Measurements from ENCODE around the gene SHKBP1.
"Not testable (repeated sequence)": the region's sequence is repeated elsewhere in the genome, so short reads cannot be mapped to it uniquely, and the experiment has no call there.

The SHKBP1 gene

DNA sequence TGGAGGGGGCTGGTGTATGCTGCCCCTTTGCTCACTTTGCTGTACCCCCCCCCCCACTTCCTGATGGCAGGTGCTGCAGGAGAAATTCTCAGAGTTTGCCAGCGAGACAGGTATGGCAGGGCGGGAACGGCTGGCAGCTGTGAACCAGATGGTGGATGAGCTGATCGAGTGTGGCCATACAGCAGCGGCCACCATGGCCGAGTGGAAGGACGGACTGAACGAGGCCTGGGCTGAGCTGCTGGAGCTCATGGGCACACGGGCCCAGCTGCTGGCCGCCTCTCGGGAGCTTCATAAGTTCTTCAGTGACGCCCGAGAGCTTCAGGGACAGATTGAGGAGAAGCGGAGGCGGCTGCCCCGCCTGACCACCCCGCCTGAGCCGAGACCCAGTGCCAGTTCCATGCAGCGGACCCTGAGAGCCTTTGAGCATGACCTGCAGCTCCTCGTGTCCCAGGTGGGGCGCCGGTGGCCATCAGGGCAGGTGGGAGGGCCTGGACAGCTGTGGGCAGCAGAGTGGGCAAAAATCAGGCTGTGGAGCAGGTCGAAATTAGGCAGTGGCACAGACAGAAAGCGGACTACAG is 19.6 kb upstream of the SHKBP1 start:
- no peak for DNase-seq

DNA sequence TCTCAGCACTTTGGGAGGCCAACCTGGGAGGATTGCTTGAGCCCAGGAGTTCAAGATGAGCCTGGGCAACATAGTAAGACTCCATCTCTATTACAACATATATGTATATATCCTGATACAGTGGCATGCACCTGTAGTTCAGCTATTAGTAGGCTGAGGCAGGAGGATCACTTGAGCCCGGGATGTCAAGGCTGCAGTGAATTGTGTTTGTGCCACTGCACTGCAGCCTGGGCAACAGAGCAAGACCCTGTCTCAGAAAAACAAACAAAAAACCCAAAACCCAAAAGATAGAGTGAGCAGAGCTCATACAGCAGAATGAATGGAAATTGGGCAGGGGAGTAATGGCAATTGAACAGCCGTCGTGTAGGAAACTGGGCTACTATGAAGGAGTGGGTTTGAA is 17.3 kb upstream of the SHKBP1 start:
- no peak for DNase-seq

DNA sequence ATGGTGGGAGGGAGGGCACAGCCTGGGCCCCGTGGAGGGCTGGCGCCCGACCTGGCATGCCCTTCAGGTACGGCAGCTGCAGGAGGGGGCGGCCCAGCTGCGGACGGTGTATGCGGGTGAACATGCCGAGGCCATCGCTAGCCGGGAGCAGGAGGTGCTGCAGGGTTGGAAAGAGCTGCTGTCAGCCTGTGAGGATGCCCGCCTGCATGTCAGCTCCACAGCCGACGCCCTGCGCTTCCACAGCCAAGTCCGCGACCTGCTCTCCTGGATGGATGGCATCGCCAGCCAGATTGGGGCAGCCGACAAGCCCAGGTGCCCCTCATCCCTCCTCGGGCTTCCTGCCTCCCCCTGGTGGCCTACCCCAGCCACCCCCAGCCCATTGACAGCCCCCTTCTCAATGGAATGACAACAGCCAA is 16.6 kb upstream of the SHKBP1 start:
- DNase-seq: no peak

DNA sequence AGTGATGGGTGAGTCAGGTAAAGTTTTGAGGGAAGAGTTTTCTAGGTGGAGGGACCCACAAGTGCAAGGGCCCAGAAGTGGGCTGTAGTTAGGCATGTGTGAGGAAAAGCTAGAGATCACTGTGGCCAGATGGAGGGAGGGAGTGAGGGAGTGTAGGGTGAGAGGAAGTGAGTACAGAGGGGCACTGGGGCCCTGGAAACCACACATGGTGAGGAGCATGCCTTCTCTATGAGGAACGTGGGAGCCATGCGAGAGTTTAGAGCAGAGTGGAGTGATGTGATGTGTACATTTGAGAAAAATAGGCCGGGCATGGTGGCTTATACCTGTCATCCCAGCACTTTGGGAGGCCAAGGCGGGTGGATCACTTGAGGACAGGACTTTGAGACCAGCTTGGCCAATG is 14.7 kb upstream of the SHKBP1 start:
- no peak for DNase-seq

DNA sequence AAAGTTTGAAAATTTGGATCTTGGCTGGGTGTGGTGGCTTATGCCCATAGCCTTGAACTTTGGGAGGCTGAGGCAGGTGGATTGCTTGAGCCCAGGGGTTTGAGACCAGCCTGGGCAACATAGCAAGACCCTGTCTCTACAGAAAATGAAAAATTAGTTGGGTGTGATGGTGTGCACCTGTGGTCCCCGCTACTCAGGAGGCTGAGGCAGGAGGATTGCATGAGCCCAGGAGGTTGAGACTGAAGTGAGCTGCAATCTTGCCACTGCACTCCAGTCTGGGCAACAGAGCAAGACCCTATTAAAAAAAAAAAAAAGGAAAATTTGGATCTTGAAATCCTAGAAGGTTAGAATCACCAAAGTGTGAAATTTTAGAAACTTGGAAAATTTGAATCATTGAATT is 12.1 kb upstream of the SHKBP1 start:
- not testable (repeated sequence) for DNase-seq

DNA sequence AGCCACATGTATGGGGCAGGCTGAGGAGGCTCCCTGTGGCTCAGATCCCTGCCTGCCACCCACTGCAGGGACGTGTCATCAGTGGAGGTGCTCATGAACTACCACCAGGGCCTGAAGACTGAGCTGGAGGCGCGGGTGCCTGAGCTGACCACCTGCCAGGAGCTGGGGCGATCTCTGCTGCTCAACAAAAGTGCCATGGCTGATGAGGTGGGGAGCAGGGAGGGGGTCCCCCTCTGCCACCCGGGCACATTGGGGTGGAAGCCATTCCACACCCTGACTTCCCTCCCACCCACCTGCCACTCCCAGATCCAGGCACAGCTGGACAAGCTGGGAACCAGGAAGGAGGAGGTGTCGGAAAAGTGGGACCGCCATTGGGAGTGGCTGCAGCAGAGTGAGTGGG is 11.3 kb upstream of the SHKBP1 start:
- no peak for DNase-seq

DNA sequence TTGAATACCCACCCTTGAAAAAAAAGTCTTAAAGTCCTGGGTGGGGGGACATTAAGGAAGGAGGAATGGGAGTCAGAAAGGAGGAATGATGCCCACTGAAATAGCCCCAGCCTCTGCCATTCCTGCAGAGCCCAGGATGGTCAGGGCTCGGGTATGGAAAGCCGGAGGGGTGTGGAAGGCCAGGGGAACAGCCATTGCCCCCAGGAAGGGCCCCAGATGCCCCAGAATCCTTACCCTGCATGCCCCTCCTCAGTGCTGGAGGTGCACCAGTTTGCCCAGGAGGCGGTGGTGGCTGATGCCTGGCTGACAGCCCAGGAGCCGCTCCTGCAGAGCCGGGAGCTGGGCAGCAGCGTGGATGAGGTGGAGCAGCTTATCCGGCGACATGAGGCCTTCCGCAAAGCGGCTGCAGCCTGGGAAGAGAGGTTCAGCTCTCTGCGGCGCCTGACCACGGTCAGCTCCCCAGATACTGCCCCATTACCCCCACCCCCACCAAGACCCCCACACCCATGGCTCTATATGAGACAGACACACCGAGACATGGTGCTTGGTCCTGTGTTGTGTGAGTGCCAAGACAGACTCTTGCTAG is 10.7 kb upstream of the SHKBP1 start:
- DNase-seq: no peak

DNA sequence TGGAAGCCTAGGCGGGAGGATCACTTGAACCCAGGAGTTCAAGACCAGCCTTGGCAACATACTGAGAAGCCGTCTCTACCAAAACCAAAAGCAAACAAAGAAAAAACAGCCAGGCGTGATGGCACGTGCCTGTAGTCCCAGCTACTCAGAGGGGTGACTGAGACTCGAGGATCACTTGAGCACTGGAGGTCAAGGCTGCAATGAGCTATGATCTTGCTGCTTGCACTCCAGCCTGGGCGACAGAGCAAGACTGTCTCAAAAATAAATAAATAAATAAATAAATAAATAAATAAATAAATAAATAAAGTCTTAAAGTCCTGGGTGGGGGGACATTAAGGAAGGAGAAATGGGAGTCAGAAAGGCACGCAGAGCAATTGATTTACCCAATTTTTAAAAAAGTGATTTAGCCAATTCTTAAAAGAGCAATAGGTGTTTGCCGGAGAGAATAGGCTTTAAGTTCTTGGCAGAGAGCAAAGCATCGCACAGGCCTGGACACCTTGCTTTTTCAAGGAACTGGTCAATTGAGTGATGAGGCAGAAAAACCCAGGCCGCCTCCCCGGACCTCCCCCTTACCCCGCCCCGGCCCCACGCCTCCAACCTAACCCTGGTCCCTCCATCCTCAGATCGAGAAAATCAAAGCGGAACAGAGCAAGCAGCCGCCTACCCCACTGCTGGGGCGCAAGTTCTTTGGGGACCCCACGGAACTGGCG is 9.5 kb upstream of the SHKBP1 start:
- no peak for DNase-seq

DNA sequence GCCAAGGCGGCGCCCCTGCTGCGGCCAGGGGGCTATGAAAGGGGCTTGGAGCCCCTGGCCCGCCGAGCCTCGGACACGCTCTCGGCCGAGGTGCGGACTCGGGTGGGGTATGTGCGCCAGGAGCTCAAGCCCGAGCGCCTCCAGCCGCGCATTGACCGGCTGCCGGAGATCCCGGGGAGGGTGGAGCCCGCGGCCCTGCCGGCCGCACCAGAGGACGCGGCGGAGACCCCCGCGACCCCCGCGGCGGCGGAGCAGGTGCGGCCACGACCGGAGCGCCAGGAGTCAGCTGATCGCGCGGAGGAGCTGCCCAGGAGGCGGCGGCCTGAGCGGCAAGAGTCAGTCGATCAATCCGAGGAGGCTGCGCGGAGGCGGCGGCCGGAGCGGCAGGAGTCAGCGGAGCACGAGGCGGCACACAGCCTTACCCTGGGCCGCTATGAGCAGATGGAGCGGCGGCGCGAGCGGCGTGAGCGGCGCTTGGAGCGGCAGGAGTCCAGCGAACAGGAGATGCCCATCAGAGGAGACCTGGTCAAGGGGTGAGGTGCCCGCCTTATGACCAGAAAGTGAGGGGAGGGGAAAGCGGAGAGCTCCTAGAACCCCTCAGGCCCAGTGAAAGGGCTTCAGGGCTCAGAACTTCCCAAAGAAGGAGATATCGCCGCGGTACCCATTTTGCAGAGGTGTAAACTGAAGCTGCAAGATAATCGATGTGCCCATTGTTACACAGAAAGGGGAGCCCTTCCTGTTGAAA is 8.8 kb upstream of the SHKBP1 start:
- no peak for DNase-seq

DNA sequence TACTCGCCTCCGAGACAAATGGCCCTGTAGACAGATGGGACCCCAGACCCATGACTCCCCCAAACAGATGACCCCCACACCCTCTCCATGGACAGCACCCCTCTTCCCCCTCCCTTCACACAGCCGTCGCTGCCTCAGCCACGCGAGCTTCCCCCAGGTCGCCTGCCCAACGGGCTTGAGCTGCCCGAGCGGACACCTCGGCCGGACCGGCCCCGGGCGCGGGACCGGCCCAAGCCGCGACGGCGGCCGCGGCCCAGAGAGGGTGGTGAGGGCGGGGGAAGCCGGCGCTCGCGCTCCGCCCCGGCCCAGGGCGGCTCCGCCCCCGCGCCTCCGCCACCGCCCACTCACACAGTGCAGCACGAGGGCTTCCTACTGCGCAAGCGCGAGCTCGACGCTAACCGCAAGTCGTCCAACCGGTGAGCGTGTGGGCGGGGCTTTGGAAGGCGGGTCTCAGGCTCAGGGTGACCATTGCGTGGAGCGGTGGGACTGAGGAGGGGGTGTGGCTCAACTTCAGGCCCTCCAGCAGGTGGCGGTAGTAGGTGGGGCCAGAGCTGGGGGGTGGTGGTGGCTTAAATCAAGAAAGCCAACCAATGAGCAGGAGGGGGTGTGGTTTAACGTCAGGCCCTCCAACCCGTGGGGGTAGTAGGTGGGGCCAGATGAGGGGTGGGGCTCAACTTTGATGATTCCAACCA is 6.2 kb upstream of the SHKBP1 start:
- peak; percentile 92 for DNase-seq

DNA sequence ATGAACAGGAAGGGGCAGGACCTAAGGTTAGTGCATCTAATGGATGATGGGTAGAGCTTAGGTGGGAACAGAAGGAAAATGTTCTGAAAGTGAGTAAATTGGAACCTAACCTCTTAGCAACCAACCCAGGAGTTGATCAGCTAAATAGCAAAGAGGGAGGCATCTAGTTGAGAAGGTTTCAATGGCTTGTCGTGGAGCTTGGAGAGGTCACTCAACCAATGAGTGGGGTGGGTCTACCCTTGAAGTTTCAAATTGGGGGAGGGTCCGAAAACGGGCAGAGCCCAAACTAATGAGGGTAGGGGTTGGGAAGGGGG is 5.7 kb upstream of the SHKBP1 start:
- DNase-seq: no peak

DNA sequence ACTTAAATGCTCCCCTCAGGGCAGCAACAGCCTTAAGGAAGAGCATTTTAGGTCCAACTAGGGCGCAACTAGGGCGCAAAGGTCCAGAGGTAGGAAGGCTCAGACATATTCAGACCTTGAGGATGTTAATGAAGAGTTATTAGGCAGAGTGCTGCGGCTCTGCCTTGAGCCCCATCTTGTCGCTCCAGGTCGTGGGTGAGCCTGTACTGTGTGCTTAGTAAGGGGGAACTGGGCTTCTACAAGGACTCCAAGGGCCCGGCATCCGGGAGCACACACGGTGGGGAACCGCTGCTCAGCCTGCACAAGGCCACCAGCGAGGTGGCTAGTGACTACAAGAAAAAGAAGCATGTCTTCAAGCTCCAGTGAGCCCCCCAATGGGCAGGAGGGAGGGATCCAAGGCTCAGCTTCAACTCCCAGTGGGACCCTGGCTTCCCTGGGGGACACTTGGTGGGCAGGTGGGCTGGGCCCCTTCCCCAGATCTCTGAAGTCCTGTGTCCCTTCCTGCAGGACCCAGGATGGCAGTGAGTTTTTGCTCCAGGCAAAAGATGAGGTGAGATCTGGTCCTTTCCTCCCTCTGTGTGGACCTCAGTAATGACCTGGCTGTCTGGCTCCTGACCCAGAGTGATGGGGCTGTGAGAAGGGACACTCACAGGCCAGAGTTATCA is 4.7 kb upstream of the SHKBP1 start:
- DNase-seq: no peak

DNA sequence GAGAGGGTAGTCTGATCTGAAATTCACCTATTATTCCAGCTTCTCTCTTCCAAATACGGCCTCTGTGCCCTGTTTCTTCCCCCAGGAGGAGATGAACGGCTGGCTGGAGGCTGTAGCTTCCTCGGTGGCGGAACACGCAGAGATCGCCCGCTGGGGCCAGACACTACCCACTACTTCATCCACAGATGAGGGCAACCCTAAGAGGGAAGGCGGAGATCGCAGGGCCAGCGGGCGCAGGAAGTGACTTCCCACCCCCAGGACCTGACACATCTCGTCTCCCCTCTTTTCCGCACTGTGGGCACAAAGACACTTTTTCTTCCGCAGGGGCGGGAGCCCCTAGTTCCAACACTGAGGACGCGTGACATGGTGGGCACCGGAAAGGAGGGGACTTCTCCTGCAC is 1.3 kb upstream of the SHKBP1 start:
- DNase-seq: no peak

DNA sequence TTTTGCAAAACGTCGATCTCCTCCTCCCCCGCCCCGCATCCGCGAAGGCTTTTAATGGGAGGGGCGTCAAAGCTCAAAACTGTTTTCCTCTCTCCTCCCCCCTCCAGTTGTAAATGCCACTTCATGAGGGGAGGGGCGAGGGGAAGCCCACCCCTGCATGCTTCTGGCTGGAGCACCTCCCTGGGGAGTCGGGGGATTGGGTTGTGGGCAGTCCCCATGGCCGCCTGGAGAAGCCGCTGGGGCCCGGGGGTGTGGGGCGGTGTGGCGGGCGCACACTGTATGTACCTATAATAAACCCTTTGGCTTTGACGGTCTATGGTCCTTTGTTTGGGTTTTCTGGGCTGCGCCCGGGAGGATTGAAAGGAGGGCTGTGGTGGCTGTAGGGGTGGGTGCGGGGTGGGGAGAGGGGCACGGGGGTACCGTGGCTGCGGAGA is 505 bp upstream of the SHKBP1 start:
- DNase-seq: no peak

DNA sequence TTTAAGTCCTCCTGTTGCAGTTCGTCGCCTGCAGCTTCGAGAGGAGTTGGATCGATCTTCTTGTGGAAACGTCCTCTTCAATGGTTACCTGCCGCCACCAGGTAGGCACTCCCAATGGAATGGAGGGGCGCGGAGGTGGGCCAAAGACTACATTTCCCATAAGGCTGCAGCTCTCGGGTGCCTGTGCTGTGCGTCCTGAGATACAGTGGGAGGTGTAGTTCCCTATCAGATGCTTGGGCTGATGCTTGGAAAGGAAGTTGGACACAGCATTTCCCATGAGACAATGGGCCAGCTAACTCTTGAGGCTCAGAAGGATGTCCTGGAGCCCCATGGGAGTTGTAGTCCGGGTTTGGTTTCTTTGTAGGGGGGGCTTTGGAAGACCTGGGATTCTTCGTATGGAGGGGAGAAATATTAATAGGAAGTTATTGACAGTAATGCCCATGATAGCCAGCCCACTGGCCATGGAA is 1.8 kb downstream of the SHKBP1 start:
- no peak for DNase-seq

DNA sequence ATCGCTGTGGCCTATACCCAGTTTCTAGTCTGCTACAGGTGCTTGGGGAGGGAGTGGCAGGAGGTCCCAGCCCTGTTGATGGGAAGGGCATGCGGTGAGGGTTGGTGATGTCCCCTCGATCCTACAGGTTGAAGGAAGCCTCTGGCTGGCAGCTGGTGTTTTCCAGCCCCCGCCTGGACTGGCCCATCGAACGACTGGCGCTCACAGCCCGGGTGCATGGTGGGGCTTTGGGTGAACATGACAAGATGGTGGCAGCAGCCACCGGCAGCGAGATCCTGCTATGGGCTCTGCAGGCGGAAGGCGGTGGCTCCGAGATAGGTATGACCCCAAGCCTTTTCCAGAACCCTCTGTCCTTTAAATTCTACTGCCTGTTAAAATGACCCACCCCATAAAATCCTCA is 3.9 kb downstream of the SHKBP1 start:
- DNase-seq: no peak

DNA sequence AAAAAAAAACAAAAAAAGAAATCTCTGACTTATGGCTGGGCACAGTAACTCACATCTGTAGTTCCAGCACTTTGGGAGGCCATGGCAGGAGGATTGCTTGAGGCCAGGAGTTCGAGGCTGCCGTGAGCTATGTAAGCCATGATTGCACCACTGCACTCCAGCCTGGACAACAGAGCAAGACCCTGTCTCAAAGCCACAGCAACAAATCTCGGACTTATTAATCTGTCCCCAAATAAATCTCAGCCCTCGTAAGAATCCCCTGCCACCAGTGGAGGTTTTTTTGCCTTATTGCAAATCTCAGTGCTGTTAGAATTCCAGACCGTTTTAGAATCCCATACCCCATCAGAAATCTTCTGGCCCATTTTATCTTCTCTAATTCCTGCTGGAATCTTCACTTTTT is 4.9 kb downstream of the SHKBP1 start:
- DNase-seq: no peak

DNA sequence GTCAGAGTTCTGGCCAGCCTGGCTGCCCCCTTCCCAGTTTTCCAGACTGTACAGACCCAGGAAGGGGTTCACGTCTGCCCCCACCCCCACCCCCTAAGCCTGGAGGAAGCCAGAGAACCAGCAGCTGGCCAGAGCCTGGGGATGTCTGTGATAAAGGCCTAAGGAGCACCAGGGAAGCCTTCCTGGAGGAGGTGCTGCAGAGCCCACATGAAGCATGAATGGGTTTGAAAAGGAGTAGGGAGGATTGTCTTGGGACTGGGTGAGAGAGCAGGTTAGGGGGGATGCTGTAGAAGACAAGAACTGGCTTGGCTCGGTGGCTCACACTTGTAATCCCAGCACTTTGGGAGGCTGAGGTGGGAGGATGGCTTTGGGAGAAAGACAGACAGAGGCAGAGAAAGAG is 5.8 kb downstream of the SHKBP1 start:
- no peak for DNase-seq

DNA sequence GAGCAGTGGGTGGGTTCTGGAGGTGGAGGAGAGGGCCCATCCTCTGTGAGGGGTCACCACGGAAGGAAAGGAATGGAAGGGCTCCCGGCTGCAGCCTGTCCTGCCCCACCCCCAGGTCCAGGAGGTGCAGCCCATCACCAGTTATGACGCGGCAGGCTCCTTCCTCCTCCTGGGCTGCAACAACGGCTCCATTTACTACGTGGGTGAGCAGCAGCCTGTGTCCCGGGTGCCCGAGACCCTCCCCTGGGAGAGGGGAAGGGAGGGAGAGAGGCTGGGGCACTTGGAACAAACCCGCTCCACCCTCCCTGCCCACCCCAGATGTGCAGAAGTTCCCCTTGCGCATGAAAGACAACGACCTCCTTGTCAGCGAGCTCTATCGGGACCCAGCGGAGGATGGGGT is 6.6 kb downstream of the SHKBP1 start:
- no peak for DNase-seq

DNA sequence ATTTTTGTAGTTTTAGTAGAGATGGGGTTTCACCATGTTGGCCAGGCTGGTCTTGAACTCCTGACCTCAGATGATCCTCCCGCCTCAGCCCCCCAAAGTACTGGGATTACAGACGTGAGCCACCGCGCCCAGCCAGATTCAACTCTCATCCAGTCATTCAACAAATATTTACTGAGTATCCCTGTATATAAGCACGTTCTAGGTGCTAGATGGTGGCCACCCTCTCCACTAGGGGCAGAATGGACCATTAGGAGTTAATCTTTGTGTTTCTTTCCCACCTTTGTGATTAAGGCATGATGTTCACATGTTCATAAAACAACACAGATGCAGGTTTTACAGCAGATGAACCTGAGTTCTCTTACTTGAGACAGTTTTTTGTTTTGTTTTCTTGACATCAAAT is 7.3 kb downstream of the SHKBP1 start:
- no peak for DNase-seq

DNA sequence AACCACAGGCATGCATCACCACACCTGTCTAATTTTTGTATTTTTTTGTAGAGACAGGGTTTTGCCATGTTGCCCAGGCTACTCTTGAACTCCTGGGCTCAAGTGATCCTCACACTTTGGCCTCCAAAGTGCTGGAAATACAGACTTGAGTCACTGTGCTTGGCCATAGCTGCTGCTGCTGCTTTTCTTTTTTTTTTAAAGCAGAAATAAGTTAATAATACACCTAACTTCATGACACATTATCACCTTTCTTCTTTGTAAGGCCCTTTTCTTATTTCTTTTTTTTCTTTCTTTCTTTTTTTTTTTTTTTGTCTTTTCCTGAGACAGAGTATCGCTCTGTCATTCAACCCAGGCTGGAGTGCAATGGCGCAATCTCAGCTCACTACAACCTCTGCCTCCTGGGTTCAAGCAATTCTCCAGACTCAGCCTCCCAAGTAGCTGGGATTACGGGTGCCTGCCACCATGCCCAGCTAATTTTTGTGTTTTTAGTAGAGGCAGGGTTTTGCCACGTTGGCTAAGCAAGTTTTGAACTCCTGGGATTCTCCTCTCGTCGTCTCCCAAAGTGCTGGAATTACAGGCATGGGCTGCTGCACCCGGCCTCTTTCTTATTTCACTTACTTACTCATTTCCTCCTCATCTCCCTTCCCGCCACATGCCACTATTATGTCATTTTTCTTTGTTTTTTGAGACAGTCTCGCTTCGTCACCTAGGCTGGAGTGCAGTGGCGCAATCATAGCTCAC is 8.7 kb downstream of the SHKBP1 start:
- DNase-seq: no peak

DNA sequence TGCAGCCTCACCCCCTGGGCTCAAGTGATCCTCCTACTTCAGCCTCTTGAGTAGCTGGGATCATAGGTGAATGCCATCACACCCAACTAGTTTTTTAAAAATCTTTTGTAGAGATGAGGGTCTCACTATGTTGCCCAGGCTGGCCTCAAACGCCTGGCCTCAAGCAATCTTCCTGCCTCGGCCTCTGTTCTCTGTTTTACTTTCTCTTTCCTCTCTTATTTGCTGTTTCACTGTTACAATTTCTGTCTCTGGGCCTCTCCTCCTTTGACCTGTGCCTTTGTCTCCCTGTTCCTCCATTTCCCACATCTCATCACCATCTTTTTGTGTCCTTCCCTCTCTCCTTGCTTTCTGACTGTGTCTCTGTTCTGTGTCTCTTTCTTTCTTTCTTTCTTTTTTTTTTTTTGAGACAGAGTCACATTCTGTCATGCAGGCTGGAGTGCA is 9.3 kb downstream of the SHKBP1 start:
- DNase-seq: no peak
